Fibroblast of skin of left quadriceps (primary cell): ENCODE data around the gene CAAP1.
"Not testable (repeated sequence)": the region's sequence is repeated elsewhere in the genome, so short reads cannot be mapped to it uniquely, and the experiment has no call there.

Experiments
- DNase-seq, 2 experiments: peaks; one replicate each; pipeline ENCODE4 v3.0.0-alpha.2; 2013; ENCODE audit warnings: low read depth in 2 of 2

The CAAP1 gene

GRCh38 chr9:26892251-26893029 lies at the start of gene CAAP1:
TSS of gene CAAP1 (minus strand) at chr9:26892802. CDS start at chr9:26892715, 87 bp downstream.
- DNase-seq = peak; percentile 75 to 81

- DNase-seq = no peak
Observed at GRCh38 chr9:26940779-26941178, 48.2 kb upstream of the CAAP1 start.

GRCh38 chr9:26939955-26940711 lies 47.5 kb upstream of the CAAP1 start:
- no peak for DNase-seq

GRCh38 chr9:26937816-26938371 lies 45.3 kb upstream of the CAAP1 start:
- DNase-seq = no peak

GRCh38 chr9:26935847-26936246 lies 43.2 kb upstream of the CAAP1 start:
- DNase-seq = no peak

GRCh38 chr9:26928902-26929495 lies 36.4 kb upstream of the CAAP1 start:
- DNase-seq = no peak

GRCh38 chr9:26925609-26926008 lies 33.0 kb upstream of the CAAP1 start:
- no peak for DNase-seq

- no peak for DNase-seq
Observed at GRCh38 chr9:26919698-26920097, 27.1 kb upstream of the CAAP1 start.

GRCh38 chr9:26913138-26913668 lies 20.6 kb upstream of the CAAP1 start:
- DNase-seq = no peak

- DNase-seq = no peak
Observed at GRCh38 chr9:26904671-26905070, 12.1 kb upstream of the CAAP1 start.

- no peak for DNase-seq
Observed at GRCh38 chr9:26904070-26904469, 11.5 kb upstream of the CAAP1 start.

GRCh38 chr9:26893030-26893676 lies 551 bp upstream of the CAAP1 start:
- DNase-seq = no peak

- no peak for DNase-seq
Observed at GRCh38 chr9:26891726-26892125, 876 bp downstream of the CAAP1 start.

- DNase-seq = no peak
Observed at GRCh38 chr9:26888271-26888670, 4.3 kb downstream of the CAAP1 start.

GRCh38 chr9:26882154-26882553 lies 10.4 kb downstream of the CAAP1 start:
- no peak for DNase-seq

- DNase-seq = no peak
Observed at GRCh38 chr9:26880262-26880661, 12.3 kb downstream of the CAAP1 start.

GRCh38 chr9:26875155-26875554 lies 17.4 kb downstream of the CAAP1 start:
- not testable (repeated sequence) for DNase-seq

GRCh38 chr9:26870292-26870691 lies 22.3 kb downstream of the CAAP1 start:
- DNase-seq = no peak

- no peak for DNase-seq
Observed at GRCh38 chr9:26863074-26863473, 29.5 kb downstream of the CAAP1 start.

GRCh38 chr9:26856413-26857032 lies 36.1 kb downstream of the CAAP1 start:
- peak in 1 of 2 experiments; percentile 7 for DNase-seq

- no peak for DNase-seq
Observed at GRCh38 chr9:26850995-26851394, 41.6 kb downstream of the CAAP1 start.
